Fibroblast of skin of right quadriceps (primary cell): ENCODE measurements around the gene HLA-DMB.
A peak's percentile ranks its signal among the peaks of the same experiment; 100 is the strongest.
"Not testable (repeated sequence)": the region's sequence is repeated elsewhere in the genome, so short reads cannot be mapped to it uniquely, and the experiment has no call there.

Experiments used
- DNase-seq: peaks from one replicate; pipeline ENCODE4 v3.0.0-alpha.2; 2013

HLA-DMB gene

GRCh38 chr6:32949113-32949512 is 8.3 kb upstream of the HLA-DMB start:
- no peak for DNase-seq

- peak; percentile 47 for DNase-seq
Measured at GRCh38 chr6:32947552-32948465, 7.0 kb upstream of the HLA-DMB start.

- DNase-seq, result no peak
Measured at GRCh38 chr6:32946893-32947292, 6.1 kb upstream of the HLA-DMB start.

- no peak for DNase-seq
Measured at GRCh38 chr6:32945953-32946352, 5.1 kb upstream of the HLA-DMB start.

- DNase-seq, result no peak
Measured at GRCh38 chr6:32945108-32945760, 4.4 kb upstream of the HLA-DMB start.

GRCh38 chr6:32943864-32944649 is 3.2 kb upstream of the HLA-DMB start:
- DNase-seq, result no peak

- DNase-seq, result not testable (repeated sequence)
Measured at GRCh38 chr6:32942555-32943123, 1.8 kb upstream of the HLA-DMB start.

GRCh38 chr6:32941214-32941768 is 463 bp upstream of the HLA-DMB start:
- DNase-seq, result no peak

- DNase-seq, result no peak
Measured at GRCh38 chr6:32938494-32938893, 2.3 kb downstream of the HLA-DMB start.

- no peak for DNase-seq
Measured at GRCh38 chr6:32937230-32937633, 3.6 kb downstream of the HLA-DMB start.

- no peak for DNase-seq
Measured at GRCh38 chr6:32936239-32937152, 4.3 kb downstream of the HLA-DMB start.

GRCh38 chr6:32935551-32936238 is 5.1 kb downstream of the HLA-DMB start:
- no peak for DNase-seq

- DNase-seq, result peak; percentile 69
Measured at GRCh38 chr6:32933661-32934085, 7.2 kb downstream of the HLA-DMB start.

GRCh38 chr6:32932132-32932868 is 8.5 kb downstream of the HLA-DMB start:
- peak; percentile 52 for DNase-seq

GRCh38 chr6:32931211-32931610 is 9.6 kb downstream of the HLA-DMB start:
- no peak for DNase-seq

GRCh38 chr6:32922083-32922482 is 18.7 kb downstream of the HLA-DMB start:
- DNase-seq, result no peak

- no peak for DNase-seq
Measured at GRCh38 chr6:32920715-32921114, 20.1 kb downstream of the HLA-DMB start.

- DNase-seq, result no peak
Measured at GRCh38 chr6:32912951-32913350, 27.9 kb downstream of the HLA-DMB start.

GRCh38 chr6:32908897-32909296 is 31.9 kb downstream of the HLA-DMB start:
- no peak for DNase-seq

GRCh38 chr6:32906539-32906938 is 34.3 kb downstream of the HLA-DMB start:
- peak; percentile 76 for DNase-seq
